HG02678 (cell line): Measurements from ENCODE around the gene KLHL22.
"Not testable (repeated sequence)": the region's sequence is repeated elsewhere in the genome, so short reads cannot be mapped to it uniquely, and the experiment has no call there.

Experiments used
- ATAC-seq: cut with Tn5 transposase; IDR thresholded peaks from one replicate; pipeline ENCODE4 v1.9.1; 2021; ENCODE audit warnings: mild to moderate bottlenecking, moderate library complexity; ENCODE audit not compliant: unreplicated experiment

KLHL22 gene

DNA sequence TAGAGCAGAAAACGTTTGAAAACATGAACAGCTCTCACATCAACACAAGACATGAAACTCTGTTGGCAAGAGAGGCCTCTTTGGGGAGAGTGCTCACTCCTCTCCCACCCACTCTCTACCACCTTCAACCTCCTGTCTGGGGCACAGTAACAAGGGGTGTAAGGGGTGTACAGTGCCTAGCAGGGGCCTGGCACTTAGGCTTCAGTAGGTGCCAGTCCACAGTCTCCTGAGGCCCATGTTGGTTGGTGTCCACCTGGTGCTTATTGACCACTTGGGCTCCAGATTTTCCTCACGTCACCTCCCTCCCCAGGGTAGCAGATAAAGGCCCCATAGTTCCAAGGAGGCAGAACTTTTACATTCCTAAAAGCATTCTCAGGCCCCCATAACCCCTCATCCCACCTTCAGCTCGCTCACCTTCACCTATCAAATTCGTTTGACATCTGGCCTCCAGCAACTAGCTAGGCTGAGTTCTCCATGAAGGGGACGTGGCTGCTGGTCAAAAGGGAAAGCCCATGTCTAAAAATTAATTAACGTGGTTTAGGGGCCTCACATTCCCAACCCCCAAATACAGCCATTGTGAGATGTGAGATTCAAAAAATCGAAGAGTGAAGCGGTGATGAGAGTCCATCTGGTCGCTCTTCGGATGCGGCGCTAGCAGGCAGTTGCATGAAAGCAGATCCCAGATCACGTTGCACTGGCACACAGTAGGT, 11.1 kb upstream of the KLHL22 start:
- ATAC-seq, result no peak

DNA sequence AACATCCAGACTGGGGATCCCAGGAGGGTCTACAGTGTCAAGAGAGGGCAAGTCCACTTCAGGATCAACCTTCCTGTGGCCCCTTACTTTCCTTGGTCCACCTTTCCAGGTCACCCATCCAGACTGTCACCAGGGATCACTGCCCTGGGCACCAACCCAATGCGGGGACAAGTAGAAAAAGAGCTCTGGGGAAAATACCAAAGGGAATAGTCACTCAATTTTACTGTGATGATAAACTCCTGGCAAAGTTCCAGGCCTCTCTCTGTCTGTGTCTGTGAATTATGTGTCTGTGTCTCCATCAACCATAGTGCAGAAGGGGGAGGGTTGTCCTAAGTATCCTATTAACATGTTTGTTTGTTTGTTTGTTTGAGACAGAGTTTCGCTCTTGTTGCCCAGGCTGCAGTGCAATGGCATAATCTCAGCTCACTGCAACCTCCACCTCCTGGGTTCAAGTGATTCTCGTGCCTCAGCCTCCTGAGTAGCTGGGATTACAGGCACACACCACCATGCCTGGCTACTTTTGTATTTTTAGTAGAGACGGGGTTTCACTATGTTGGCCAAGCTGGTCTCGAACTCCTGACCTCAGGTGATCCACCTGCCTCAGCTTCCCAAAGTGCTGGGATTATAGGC, 8.8 kb upstream of the KLHL22 start:
- not testable (repeated sequence) for ATAC-seq

DNA sequence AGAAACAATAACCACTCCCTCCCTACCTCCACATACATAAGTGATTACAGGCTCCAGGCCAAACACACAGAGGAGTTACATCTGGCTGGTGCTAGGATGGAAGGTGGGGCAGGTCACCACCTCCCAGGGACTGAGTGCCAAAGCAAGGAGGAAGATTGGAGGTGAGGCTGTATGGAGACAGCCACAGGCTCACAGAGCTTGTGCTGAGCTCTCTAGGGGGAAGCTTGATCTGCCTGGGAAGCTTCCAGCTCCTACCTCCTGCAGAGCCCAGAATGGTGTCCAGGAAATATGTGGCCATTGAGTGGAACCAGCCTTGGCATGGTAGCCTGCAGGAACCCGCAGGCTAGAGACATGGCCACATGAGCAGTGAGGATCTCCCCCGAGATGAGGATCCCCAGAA, 8.2 kb upstream of the KLHL22 start:
- ATAC-seq, result no peak

DNA sequence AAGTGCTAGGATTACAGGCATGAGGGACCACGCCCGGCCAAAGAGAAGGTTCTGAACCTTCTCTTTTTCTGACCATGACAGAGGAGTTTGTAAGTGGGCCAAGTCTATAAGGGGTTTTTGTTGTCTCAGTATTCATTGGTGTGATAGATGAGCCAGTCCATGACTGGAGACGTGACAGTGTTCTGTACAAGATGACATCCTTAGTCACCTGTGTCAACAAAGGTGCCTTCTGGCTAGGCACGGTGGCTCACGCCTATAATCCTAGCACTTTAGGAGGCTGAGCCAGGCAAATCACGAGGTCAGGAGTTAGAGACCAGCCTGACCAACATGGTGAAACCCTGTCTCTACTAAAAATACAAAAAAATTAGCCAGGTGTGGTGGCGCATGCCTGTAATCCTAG, 4.2 kb upstream of the KLHL22 start:
- no peak for ATAC-seq

DNA sequence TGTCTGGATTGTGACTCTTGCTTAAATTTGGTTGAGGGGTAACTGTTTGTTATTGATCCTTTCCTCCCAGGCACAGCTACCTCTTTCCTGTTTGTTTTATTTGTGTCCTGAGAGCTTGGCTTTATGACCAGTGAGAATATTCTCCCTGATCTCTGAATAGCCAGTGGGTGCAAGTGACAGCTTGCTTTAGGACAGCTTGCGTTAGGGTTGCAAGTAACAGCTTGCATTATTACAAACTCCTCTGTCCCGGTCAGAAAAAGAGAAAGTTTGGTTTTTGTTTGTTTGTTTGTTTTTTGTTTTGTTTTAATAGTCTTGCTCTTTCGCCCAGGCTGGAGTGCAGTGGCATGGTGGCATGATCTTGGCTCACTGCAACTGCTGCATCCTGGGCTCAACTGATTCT, 3.3 kb upstream of the KLHL22 start:
- ATAC-seq, result no peak

DNA sequence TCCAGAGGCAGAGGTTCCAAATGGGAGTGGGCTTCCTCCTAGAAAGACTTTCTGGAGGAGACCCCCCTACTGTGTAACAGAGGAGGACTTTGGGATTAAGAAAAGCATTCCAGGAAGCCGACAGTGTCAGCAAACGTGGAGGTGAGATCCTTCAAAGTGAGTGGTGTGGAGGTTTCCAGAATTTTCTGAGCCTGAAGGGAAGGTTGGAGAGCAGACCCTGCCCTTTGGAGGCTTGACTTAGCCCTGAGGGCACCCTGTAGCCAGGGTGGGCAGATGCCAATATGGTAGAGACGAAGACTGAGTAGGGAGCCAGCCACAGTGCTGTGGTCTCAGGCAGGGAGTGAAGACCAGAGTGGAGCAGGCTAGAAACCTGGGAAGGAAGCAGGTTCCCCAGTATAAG, 1.8 kb upstream of the KLHL22 start:
- no peak for ATAC-seq

DNA sequence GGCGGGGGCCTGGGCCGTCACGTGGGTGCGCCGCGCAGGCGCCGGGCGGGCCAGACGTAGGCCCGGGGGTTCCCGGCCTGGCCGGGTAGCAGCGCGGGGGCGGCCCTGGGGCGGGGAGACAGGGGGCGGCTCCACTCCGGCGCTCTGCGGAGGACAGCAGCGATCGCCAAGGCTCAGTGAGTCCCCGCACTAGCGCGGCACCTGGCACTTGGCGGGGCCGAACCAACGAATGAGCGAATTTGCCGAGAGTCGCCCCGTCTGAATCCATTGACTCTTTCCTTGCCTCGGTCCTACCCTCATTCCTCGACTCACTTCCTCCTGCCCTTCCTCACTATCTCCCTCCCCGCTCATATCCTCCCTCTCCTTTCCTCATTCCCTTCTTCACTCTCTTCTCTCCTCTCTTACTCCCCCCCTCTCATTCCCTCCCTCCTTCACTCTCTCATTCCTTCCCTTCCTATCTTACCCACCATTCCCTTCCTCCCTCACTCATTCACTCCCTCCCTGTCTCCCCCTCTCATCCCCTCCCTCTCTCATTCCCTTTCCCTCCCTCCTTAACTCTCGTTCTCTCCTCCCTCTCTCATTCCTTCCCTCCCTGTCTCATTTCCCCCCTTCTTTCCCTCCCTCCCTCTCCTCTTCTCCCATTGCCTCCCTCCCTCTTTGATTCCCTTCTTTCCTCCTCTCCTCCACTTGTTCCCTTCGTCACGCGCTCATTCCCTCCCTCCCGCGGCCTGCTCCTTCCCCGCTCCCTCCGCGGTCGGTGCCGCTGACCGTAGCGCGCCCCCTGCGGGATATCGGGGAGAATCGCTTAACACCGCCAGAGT, 476 bp upstream of the KLHL22 start:
- ATAC-seq, result peak; percentile 79

DNA sequence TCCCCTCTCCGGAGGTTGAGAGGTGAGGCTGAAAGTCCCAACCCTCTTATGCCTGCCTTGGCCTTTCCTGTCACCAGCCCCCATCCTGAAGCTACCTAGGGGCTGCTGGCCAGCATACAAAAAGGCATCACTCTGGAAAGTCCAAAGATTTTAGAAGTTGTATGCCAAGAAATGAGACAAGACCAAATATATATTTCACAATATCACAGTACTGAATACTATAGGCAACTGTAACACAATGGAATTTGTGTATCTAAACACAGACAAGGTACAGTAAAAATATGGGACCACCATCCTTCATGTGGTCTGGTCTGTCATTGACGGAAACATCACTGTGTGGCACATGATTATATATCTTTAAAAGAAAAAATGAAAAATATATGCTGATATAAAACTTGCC, 4.2 kb downstream of the KLHL22 start:
- no peak for ATAC-seq

DNA sequence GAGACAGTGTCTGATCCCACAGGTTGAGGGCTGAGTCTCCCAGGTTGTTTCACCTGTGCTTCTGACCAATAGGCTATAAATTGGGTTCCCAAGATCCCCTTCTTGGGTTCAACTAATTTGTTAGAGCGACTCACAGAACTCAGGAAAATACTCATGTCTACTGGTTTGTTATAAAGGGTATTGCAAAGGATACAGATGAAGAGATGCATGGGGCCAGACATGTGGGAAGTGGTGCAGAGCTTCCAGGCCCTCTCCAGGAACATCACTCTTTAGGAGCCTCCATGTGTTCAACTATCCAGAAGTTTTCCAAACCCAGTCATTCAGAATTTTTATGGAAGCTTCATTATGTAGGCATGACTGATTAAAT, 4.7 kb downstream of the KLHL22 start:
- no peak for ATAC-seq

DNA sequence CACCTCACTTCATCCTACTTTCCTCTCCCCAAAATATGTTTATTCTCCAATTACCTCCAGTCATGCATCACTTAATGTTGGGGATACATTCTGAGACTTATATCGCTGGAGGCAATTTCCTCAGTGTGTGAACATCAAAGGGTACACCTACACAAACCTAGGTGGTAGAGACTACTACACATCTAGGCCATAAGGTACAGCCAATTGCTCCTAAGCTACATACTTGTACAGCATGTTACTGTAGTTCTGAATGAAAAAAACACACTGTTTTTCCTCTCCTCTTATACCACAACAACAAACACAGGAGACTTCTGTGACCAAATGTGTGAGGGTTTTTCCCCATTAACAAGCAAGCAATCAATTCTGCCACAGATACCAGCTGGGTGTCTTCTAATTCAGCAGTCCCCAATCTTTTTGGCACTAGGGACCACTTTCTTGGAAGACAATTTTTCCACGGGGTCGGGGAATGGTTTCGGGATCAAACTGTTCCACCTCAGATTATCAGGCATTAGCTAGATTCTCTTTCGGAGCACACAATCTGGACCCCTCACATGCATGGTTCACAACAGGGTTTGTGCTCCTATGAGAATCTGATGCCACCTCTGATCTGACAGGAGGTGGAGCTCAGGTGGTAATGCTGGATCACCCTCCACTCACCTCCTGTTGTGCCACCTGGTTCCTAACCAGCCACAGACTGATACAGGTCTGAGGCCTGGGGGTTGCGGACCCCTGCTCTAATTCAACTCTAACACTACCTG, 5.2 kb downstream of the KLHL22 start:
- no peak for ATAC-seq

DNA sequence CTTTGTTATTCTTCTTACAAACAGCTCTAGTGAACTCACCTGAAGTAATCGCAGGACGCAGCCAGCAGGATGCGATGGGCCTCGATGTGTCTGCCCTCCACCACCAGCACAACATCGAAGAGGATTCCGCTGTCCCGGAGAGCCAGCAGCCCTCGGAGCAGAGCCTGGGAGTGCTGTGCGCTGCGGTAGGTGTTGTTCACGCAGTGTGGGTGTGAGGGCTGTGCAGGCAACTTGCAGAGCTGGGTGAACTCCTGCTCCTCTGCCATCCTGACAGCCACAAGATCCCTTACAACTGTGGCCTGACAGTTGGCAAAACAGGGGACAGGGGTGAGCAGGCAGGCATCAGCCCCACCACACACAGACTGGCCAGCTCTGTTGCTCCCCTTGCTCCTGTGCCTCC, 6.6 kb downstream of the KLHL22 start:
- no peak for ATAC-seq

DNA sequence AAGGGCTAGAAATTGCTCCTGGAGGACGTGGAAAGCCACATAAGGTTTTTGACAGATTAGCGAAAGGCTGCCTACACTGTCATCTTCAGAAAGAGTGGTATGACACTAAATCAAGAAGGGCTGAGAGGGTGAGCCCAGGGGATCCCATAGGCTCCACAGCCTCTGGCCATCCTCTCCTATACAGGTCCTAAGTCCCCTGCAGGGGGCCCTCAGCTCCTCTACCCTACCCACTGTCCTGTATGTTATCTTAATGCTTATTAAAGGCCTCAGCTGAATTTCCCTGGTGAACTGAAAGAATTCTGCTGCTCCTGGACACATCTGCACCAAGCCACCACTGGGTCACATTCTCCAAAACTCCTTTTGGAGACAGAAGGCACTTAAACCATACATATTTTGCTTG, 7.9 kb downstream of the KLHL22 start:
- ATAC-seq, result no peak

DNA sequence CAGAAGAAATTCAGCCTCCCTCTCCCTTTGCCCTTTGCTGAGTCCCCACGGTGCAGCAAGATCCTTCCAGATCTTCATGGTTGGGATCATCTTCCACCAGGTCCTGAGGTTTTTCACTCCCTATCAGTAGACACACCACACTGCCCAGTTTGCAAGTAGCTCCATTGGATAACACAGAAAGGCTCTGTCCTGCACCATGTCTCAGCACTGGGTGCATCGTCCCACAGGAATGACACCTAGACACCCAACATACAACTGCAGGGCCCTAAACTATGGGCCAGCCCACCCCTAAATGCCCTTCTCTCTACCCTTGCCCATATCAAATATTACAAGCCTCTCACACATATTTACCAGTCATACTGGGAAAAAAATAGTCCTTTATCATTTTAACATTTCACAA, 9.4 kb downstream of the KLHL22 start:
- ATAC-seq, result no peak

DNA sequence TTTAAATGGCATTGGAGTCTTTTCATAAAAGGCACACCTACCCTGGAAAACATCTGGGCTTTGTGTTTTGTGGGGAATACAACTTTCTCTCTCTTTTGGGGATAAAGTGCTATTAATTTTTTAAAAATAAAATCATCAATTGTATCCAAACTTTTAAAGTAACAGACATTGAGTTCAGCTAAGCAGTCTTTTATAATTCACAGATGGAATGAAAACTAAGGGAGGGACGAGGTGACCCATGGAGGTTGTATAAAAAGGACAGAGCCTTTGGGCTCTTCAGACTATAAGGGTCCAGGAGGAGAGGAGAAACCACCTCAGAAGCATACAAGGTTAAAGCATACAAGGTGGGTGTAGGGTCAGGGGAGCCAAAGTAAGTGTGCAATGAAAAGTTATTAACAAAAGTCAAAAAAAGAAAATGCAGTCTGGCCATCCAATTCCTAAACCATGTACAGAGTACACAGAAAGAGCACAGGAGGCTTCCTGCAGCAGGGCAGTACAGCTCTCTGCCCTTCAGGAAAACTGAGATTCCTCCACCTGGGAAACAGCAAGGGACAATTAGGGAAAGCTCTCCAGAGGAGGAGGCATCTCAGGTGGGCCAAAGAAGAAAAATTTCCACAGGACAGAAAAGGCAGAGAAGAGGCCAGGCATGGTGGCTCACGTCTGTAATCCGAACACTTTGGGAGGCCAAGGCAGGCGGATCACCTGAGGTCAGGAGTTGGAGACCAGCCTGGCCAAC, 10.5 kb downstream of the KLHL22 start:
- ATAC-seq, result no peak

DNA sequence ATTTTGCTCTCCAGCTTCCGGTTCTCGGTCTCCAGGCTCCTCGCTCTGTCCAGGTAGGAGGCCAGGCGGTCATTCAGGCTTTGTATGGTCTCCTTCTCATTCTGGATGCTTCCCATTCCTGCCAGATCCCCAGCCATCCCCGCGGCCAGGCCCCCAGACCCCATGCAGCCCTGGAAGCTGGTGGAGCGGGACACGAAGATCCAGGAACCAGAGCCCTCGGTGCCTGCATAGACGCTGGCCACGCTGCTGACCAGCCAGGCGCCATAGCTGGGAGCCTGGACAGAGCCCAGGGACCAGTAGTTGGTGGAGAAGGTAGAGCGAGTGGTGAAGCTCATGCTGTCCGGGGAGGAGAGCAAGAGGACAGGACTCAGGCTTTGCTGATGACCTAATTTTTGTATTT, 11.8 kb downstream of the KLHL22 start:
- ATAC-seq, result no peak

DNA sequence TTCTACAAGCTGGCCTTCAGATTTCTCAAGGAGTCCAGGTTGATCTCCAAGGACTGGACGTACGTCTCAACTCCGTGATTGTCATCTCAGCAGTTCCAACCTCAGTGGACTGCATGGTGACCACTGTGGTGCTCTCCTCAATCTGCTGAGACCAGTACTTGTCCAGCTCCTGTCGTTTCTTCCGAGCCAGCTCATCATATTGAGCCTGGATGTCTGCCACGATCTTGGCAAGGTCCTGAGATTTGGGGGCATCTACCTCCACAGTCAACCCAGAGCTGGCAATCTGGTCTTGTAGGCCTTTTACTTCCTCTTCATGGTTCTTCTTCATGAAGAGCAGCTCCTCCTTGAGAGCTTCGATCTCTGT, 12.5 kb downstream of the KLHL22 start:
- not testable (repeated sequence) for ATAC-seq

DNA sequence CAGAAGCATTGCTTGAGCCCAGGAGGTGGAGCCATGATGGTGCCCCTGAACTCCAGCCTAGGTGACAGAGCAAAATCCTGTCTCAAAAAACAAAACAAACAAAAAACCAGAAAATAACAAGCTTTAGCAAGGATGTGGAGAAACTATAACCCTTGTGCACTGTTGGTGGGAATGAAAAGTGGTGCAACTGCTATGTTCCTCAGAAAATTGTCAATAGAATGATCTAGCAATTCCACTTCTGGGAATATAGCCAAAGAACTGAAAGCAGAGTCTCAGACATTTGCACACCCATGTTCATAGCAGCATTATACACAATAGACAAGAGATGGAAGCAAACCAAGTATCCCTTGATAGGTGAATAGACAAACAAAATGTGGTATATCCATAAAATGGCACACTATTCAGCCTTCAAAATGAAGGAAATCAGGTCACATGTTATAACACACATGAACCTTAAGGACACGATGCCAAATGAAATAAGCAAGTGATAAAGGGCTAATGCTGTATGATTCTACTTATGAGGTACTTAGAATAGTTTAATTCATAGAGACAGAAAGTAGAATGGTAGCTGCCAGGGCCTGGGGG, 15.9 kb downstream of the KLHL22 start:
- ATAC-seq, result no peak

DNA sequence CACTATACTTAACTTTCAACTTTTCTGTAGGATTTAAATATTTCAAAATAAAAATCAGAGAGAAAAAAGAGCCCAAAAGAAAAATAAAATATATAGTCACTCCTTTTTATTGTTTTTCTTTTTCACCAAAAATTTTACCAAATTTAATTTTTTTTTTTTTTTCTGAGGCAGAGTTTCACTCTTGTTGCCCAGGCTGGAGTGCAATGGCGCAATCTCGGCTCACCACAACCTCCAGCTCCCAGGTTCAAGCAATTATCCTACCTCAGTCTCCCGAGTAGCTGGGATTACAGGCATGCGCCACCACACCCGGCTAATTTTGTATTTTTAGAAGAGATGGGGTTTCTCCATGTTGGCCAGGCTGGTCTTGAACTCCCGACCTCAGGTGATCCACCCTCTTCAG, 17.5 kb downstream of the KLHL22 start:
- not testable (repeated sequence) for ATAC-seq

DNA sequence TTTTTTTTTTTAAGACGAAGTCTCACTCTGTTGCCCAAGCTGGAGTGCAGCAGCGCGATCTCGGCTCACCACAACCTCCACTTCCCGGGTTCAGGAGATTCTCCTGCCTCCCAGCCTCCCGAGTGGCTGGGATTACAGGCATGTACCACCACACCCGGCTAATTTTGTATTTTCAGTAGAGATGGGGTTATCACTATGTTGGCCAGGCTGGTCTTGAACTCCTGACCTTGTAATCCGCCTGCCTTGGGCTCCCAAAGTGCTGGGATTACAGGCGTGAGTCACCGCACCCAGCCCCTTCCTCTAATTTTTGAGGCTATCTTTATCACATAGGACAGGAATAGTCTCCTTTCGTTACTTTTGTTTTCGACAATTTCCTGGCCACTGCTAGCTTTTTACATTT, 20.0 kb downstream of the KLHL22 start:
- ATAC-seq, result not testable (repeated sequence)

DNA sequence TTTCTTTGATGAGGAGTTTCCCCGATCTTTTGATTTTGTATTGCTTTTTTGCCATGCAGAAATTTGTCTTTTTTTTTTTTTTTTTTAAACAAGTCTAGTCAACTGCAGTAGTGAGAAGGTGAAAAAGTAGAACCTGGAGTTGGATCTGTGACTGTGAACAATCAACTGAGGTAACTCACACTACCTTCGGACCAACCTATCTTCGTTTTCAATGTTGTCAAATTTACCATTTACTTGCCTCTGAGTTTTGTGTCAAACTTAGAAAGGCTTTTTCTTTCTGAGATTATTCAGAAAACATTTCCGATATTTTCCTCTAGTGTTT, 20.5 kb downstream of the KLHL22 start:
- no peak for ATAC-seq
